SK-MEL-5 (cell line): Measurements from ENCODE around the gene SNTB2. TPM values are rescaled to one million over a fixed set of nuclear protein-coding genes. Genes with fewer than 3 reads are reported as not detected.
"Not testable (repeated sequence)": the region's sequence is repeated elsewhere in the genome, so short reads cannot be mapped to it uniquely, and the experiment has no call there.

Experiments
- DNase-seq: peaks from one replicate; pipeline ENCODE4 v3.0.0-alpha.2; 2016; ENCODE audit warnings: low read depth, low spot score
- in situ Hi-C: cut with HindIII; loops from 2 replicates; pipeline ENCODE4 v1.10.0; 2016; ENCODE audit warnings: low sequenced_read_pairs, high pct_unique_total_duplicates, low pct_unique_long_range_greater_than_20kb
- total RNA-seq: library from RNA; depleted of rRNA; stranded (reverse); fragments of >200 nt; shearing (Covaris generic); gene quantifications from 2 replicates; pipeline ENCODE4 v1.2.3, GENCODE V29; 2014

SNTB2 gene
- total RNA-seq, 1 experiment from 2014 or later, result 9.1 TPM

GRCh38 chr16:69266334-69267063 lies 79.5 kb downstream of the SNTB2 start:
- in situ Hi-C loops, result no loop called here
- DNase-seq, result no peak

- DNase-seq, result no peak
- in situ Hi-C loops, result no loop called here
Measured at GRCh38 chr16:69267633-69268032, 80.7 kb downstream of the SNTB2 start.

GRCh38 chr16:69270395-69270794 lies 83.4 kb downstream of the SNTB2 start:
- no peak for DNase-seq
- in situ Hi-C loops, result no loop called here

GRCh38 chr16:69270831-69271230 lies 83.9 kb downstream of the SNTB2 start:
- DNase-seq, result no peak
- in situ Hi-C loops, result no loop called here

GRCh38 chr16:69273009-69273408 lies 86.0 kb downstream of the SNTB2 start:
- DNase-seq, result no peak
- in situ Hi-C loops, result no loop called here

- in situ Hi-C loops, result no loop called here
- no peak for DNase-seq
Measured at GRCh38 chr16:69274699-69275235, 87.8 kb downstream of the SNTB2 start.

GRCh38 chr16:69276148-69277115 lies 89.5 kb downstream of the SNTB2 start:
- no peak for DNase-seq
- in situ Hi-C loops, result no loop called here

GRCh38 chr16:69277413-69277812 lies 90.4 kb downstream of the SNTB2 start:
- in situ Hi-C loops, result no loop called here

GRCh38 chr16:69283851-69284250 lies 96.9 kb downstream of the SNTB2 start:
- no peak for DNase-seq
- in situ Hi-C loops, result no loop called here

More at GRCh38 chr16:69277413-69277812, 90.4 kb downstream of the SNTB2 start:
- no peak for DNase-seq

- in situ Hi-C loops, result no loop called here
- no peak for DNase-seq
Measured at GRCh38 chr16:69285240-69285639, 98.3 kb downstream of the SNTB2 start.

- in situ Hi-C loops, result no loop called here
- DNase-seq, result peak; percentile 64
Measured at GRCh38 chr16:69286941-69287713, 100.2 kb downstream of the SNTB2 start.

- DNase-seq, in situ Hi-C loops: not testable (repeated sequence)
Measured at GRCh38 chr16:69291657-69292056, 104.7 kb downstream of the SNTB2 start.

- no peak for DNase-seq
- in situ Hi-C loops, result no loop called here
Measured at GRCh38 chr16:69293401-69293800, 106.4 kb downstream of the SNTB2 start.

GRCh38 chr16:69294051-69294450 lies 107.1 kb downstream of the SNTB2 start:
- no peak for DNase-seq
- in situ Hi-C loops, result no loop called here

- in situ Hi-C loops, DNase-seq: not testable (repeated sequence)
Measured at GRCh38 chr16:69296771-69297170, 109.8 kb downstream of the SNTB2 start.

GRCh38 chr16:69298261-69298660 lies 111.3 kb downstream of the SNTB2 start:
- in situ Hi-C loops, result no loop called here
- DNase-seq, result no peak

- in situ Hi-C loops, result no loop called here
- DNase-seq, result no peak
Measured at GRCh38 chr16:69301187-69301586, 114.2 kb downstream of the SNTB2 start.

GRCh38 chr16:69301861-69302260 lies 114.9 kb downstream of the SNTB2 start:
- in situ Hi-C loops, result no loop called here
- no peak for DNase-seq
